GM12873 (cell line): ENCODE measurements around the gene MTMR2.

ENCODE experiments used
- CTCF ChIP-seq: IDR thresholded peaks from 2 replicates; pipeline ENCODE4 v1.5.1; 2012; ENCODE audit warnings: low read depth, mild to moderate bottlenecking, moderate library complexity, low read length, control low read depth; ENCODE audit not compliant: insufficient read depth; ENCODE audit errors: missing control alignments

The MTMR2 gene

GRCh38 chr11:95918056-95918455 is 5.9 kb downstream of the MTMR2 start:
- TF ChIP-seq CTCF, result no peak

GRCh38 chr11:95917193-95918036 is 6.5 kb downstream of the MTMR2 start:
- TF ChIP-seq CTCF, result no peak

GRCh38 chr11:95916049-95916448 is 7.9 kb downstream of the MTMR2 start:
- no peak for TF ChIP-seq CTCF

- TF ChIP-seq CTCF, result no peak
Observed at GRCh38 chr11:95915051-95915450, 8.9 kb downstream of the MTMR2 start.

DNA sequence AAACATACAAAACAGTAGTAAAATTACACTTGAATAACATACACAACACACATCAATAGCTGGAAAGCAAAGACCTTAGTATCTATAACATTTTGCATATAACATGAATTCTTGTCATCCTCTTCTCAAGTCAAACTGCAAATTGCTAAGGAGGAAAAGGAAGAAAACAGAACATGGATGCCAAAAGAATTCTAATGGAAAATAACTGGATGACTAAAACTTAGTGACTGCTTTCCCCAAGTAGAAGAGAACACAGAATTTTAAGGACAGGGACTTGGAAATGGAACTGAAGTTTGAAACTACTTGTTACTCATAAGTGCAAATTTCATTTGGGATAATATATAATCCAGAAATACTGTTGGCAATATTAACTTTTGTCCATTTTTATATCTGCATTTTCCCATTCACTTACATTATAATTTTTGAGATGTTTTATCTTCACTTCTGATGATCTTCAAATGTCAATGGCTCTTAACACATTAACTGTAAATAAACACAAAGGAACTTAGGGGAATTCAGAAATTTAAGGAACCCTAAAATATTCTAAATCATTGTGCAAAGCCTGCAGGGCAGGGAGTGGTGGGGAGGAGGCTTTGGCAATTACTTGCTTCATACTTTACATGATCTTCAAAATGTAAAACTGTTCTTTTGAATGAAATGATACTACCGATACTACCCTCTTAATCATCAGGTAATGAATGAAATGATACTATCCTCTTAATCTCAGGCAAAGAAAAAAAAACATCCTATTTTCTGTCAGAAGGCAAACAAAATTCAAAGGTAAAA is 9.9 kb downstream of the MTMR2 start:
- no peak for TF ChIP-seq CTCF

GRCh38 chr11:95912902-95913560 is 10.9 kb downstream of the MTMR2 start:
- no peak for TF ChIP-seq CTCF

GRCh38 chr11:95911369-95911759 is 12.5 kb downstream of the MTMR2 start:
- no peak for TF ChIP-seq CTCF
